HFFc6 (cell line): Measurements from ENCODE around the gene ERC2. TPM values are rescaled to one million over a fixed set of nuclear protein-coding genes. Genes with fewer than 3 reads are reported as not detected.

Experiments used
- DNase-seq: peaks from one replicate; pipeline ENCODE4 v3.0.0-alpha.2; 2018
- H3K27ac Mint-ChIP-seq: 2 replicates; pipeline ENCODE4 v1.8.0; 2020; ENCODE audit warnings: mild to moderate bottlenecking, mixed read lengths
- H3K27me3 Mint-ChIP-seq: 2 replicates; pipeline ENCODE4 v1.8.0; 2021; ENCODE audit warnings: mild to moderate bottlenecking, moderate library complexity, mixed read lengths; ENCODE audit not compliant: insufficient read depth
- H3K36me3 Mint-ChIP-seq: 2 replicates; pipeline ENCODE4 v1.8.0; 2021; ENCODE audit warnings: low read depth, mixed read lengths
- H3K4me1 Mint-ChIP-seq: 2 replicates; pipeline ENCODE4 v1.8.0; 2020; ENCODE audit warnings: low read depth, mixed read lengths
- H3K4me3 Mint-ChIP-seq: 2 replicates; pipeline ENCODE4 v1.8.0; 2020; ENCODE audit warnings: mild to moderate bottlenecking, moderate library complexity, mixed read lengths
- H3K9me3 Mint-ChIP-seq: 2 replicates; pipeline ENCODE4 v1.8.0; 2020; ENCODE audit warnings: mild to moderate bottlenecking, mixed read lengths
- CTCF ChIP-seq: fragments of 200-600 bp; sonication (generic); IDR thresholded peaks from 2 replicates; pipeline ENCODE4 v1.5.0; 2021; ENCODE audit warnings: antibody characterized with exemption, mild to moderate bottlenecking
- total RNA-seq, 6 experiments: library from RNA; stranded (reverse); fragmentation: NEBNext Ultra II Directional; extraction: Animal tissue kit (Norgen Biotek cat#: 25700); gene quantifications; 2 replicates in 1 of 6; 3 replicates in 5 of 6; pipeline ENCODE4 v1.2.3, GENCODE V29; 2021

Gene ERC2
- total RNA-seq, 6 experiments from 2014 or later, result 0.11 TPM; not detected in 5

- no peak overlapping the region for H3K4me3 Mint-ChIP-seq
- H3K9me3 Mint-ChIP-seq, result peaks cover 33% of the 10 kb centered on the region
- no peak for DNase-seq
- no peak overlapping the region for H3K27ac Mint-ChIP-seq
- H3K4me1 Mint-ChIP-seq, result no peaks in the 10 kb centered on the region
- no peak for TF ChIP-seq CTCF
- H3K36me3 Mint-ChIP-seq, result no peaks in the 10 kb centered on the region
- no peaks in the 10 kb centered on the region for H3K27me3 Mint-ChIP-seq
Measured at GRCh38 chr3:56321892-56322291, 146.4 kb downstream of the ERC2 start.

- H3K27ac Mint-ChIP-seq, result no peak overlapping the region
- TF ChIP-seq CTCF, result no peak
- no peak overlapping the region for H3K4me3 Mint-ChIP-seq
- H3K9me3 Mint-ChIP-seq, result peaks cover 35% of the 10 kb centered on the region
- H3K27me3 Mint-ChIP-seq, result no peaks in the 10 kb centered on the region
- no peaks in the 10 kb centered on the region for H3K4me1 Mint-ChIP-seq
- no peaks in the 10 kb centered on the region for H3K36me3 Mint-ChIP-seq
- no peak for DNase-seq
Measured at GRCh38 chr3:56321383-56321782, 146.9 kb downstream of the ERC2 start.

- no peaks in the 10 kb centered on the region for H3K4me1 Mint-ChIP-seq
- H3K27me3 Mint-ChIP-seq, result no peaks in the 10 kb centered on the region
- H3K4me3 Mint-ChIP-seq, result no peak overlapping the region
- no peak overlapping the region for H3K27ac Mint-ChIP-seq
- TF ChIP-seq CTCF, result no peak
- H3K36me3 Mint-ChIP-seq, result no peaks in the 10 kb centered on the region
- DNase-seq, result no peak
- H3K9me3 Mint-ChIP-seq, result peaks cover 35% of the 10 kb centered on the region
Measured at GRCh38 chr3:56320883-56321282, 147.4 kb downstream of the ERC2 start.

GRCh38 chr3:56318891-56319290, 149.4 kb downstream of the ERC2 start:
- peaks cover 26% of the 10 kb centered on the region for H3K9me3 Mint-ChIP-seq

GRCh38 chr3:56316944-56317343, 151.3 kb downstream of the ERC2 start:
- no peak for TF ChIP-seq CTCF
- H3K4me1 Mint-ChIP-seq, result no peaks in the 10 kb centered on the region
- peaks cover 21% of the 10 kb centered on the region for H3K9me3 Mint-ChIP-seq
- no peaks in the 10 kb centered on the region for H3K27me3 Mint-ChIP-seq
- no peak overlapping the region for H3K27ac Mint-ChIP-seq
- no peak overlapping the region for H3K4me3 Mint-ChIP-seq
- DNase-seq, result no peak
- no peaks in the 10 kb centered on the region for H3K36me3 Mint-ChIP-seq

More at GRCh38 chr3:56318891-56319290, 149.4 kb downstream of the ERC2 start:
- Mint-ChIP-seq H3K36me3 (no peaks in the 10 kb centered on the region), H3K27ac (no peak overlapping the region), H3K4me1 (no peaks in the 10 kb centered on the region), H3K27me3 (no peaks in the 10 kb centered on the region), H3K4me3 (no peak overlapping the region)
- no peak for DNase-seq
- TF ChIP-seq CTCF, result no peak

GRCh38 chr3:56314842-56315241, 153.4 kb downstream of the ERC2 start:
- Mint-ChIP-seq H3K27me3 (no peaks in the 10 kb centered on the region), H3K36me3 (no peaks in the 10 kb centered on the region), H3K27ac (no peak overlapping the region), H3K9me3 (peaks cover 20% of the 10 kb centered on the region), H3K4me3 (no peak overlapping the region), H3K4me1 (no peaks in the 10 kb centered on the region)
- no peak for DNase-seq
- no peak for TF ChIP-seq CTCF
